GM12878 (cell line): Measurements from ENCODE around the gene NEGR1.

Experiments used
- CHD2 ChIP-seq: IDR thresholded peaks from 2 replicates; pipeline ENCODE4 v1.6.1; 2011; ENCODE audit warnings: low read depth, low read length, improper control_type of control experiment, borderline replicate concordance
- MAX ChIP-seq: IDR thresholded peaks from 2 replicates; pipeline ENCODE4 v1.6.1; 2012; ENCODE audit warnings: low read depth, low read length, improper control_type of control experiment
- NRF1 ChIP-seq: conservative IDR thresholded peaks from 2 replicates; pipeline ENCODE4 v1.6.1; 2011; ENCODE audit warnings: mild to moderate bottlenecking, low read depth, low read length, improper control_type of control experiment
- PAX5 ChIP-seq: IDR thresholded peaks from 2 replicates; pipeline ENCODE4 v1.6.1; 2011; ENCODE audit warnings: low read depth, low read length, borderline replicate concordance
- POLR2A ChIP-seq: IDR thresholded peaks from 2 replicates; pipeline ENCODE4 v1.6.1; 2011; ENCODE audit warnings: low read depth, mild to moderate bottlenecking, low read length
- RAD21 ChIP-seq: IDR thresholded peaks from 2 replicates; pipeline ENCODE4 v1.6.1; 2011; ENCODE audit warnings: mild to moderate bottlenecking, low read depth, low read length, moderate library complexity; ENCODE audit not compliant: insufficient read depth
- REST ChIP-seq: IDR thresholded peaks from 2 replicates; pipeline ENCODE4 v1.6.1; 2012; ENCODE audit warnings: mild to moderate bottlenecking, low read depth, low read length
- RFX5 ChIP-seq: IDR thresholded peaks from 2 replicates; pipeline ENCODE4 v1.6.1; 2011; ENCODE audit warnings: low read depth, low read length, improper control_type of control experiment
- SIN3A ChIP-seq: IDR thresholded peaks from 2 replicates; pipeline ENCODE4 v1.6.1; 2012; ENCODE audit warnings: low read depth, low read length, improper control_type of control experiment
- ZZZ3 ChIP-seq: IDR thresholded peaks from 2 replicates; pipeline ENCODE4 v1.6.1; 2011; ENCODE audit warnings: low read depth; ENCODE audit not compliant: control insufficient read depth, insufficient read length
- TF ChIP-seq, protein P1 (sequence below), 3 experiments: IDR thresholded peaks in 2 of 3; conservative IDR thresholded peaks in 1 of 3; 2 replicates each; pipeline ENCODE4 v1.5.1; 2011; ENCODE audit warnings: low read depth in 3 of 3, low read length in 3 of 3, mild to moderate bottlenecking in 3 of 3, control low read depth in 2 of 3, moderate library complexity in 2 of 3, inconsistent platforms in 1 of 3, mixed read lengths in 1 of 3; ENCODE audit not compliant: control insufficient read depth in 2 of 3, insufficient read depth in 1 of 3; ENCODE audit errors: extremely low read depth in 1 of 3

GRCh38 chr1:71882637-71883036 is 399.7 kb downstream of the NEGR1 start:
- TF ChIP-seq SIN3A, result no peak
- no peak for TF ChIP-seq MAX
- no peak for TF ChIP-seq POLR2A
- TF ChIP-seq PAX5, result no peak
- TF ChIP-seq, protein P1, sequence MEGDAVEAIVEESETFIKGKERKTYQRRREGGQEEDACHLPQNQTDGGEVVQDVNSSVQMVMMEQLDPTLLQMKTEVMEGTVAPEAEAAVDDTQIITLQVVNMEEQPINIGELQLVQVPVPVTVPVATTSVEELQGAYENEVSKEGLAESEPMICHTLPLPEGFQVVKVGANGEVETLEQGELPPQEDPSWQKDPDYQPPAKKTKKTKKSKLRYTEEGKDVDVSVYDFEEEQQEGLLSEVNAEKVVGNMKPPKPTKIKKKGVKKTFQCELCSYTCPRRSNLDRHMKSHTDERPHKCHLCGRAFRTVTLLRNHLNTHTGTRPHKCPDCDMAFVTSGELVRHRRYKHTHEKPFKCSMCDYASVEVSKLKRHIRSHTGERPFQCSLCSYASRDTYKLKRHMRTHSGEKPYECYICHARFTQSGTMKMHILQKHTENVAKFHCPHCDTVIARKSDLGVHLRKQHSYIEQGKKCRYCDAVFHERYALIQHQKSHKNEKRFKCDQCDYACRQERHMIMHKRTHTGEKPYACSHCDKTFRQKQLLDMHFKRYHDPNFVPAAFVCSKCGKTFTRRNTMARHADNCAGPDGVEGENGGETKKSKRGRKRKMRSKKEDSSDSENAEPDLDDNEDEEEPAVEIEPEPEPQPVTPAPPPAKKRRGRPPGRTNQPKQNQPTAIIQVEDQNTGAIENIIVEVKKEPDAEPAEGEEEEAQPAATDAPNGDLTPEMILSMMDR (IDR thresholded peaks at IDR 0.05 in 2 of 3, conservative IDR thresholded peaks at IDR 0.05 in 1 of 3; ENCODE audit: control insufficient read depth in 2 of 3, extremely low read depth in 1 of 3, insufficient read depth in 1 of 3, low read depth in 3 of 3, low read length in 3 of 3), result no peak
- no peak for TF ChIP-seq NRF1
- no peak for TF ChIP-seq REST
- TF ChIP-seq ZZZ3, result no peak
- no peak for TF ChIP-seq RFX5
- no peak for TF ChIP-seq CHD2
- no peak for TF ChIP-seq RAD21
